ENCODE data around the gene ZNF207. TPM values are rescaled to one million over a fixed set of nuclear protein-coding genes. Genes with fewer than 3 reads are reported as not detected.
"Not testable (repeated sequence)": the region's sequence is repeated elsewhere in the genome, so short reads cannot be mapped to it uniquely, and the experiment has no call there.

The ZNF207 gene
- total RNA-seq, 1 experiment from 2014 or later, result 215 TPM

DNA sequence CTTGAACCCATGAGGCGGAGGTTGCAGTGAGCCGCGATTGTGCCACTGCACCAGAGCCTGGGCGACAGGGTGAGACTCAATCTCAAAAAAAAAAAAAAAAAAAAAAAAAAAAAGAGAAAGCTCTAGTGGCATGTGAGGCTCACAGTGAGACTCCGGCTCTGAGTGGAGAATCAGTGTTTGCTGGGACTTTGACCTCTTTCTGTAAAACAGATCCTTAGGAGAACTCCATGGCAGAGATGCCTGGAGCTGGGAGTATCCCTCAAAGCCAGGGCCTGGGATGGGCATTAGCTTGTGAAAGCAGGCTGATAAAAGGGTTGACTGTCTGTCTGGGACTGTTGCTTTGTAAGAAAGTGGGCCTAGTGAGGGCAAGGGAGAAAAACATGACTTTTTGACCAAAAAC, 46.4 kb downstream of the ZNF207 start:
- no peak for ATAC-seq
- TF ChIP-seq SIN3A (IDR thresholded peaks at IDR 0.05; ENCODE audit: borderline replicate concordance, insufficient read depth, low read depth, low read length) (no peak), POLR2AphosphoS5 (IDR thresholded peaks at IDR 0.05; ENCODE audit: low read depth, low read length) (no peak), TCF7L2 (IDR thresholded peaks at IDR 0.05; ENCODE audit: low read depth, low read length) (no peak)
- TF ChIP-seq, protein P1, sequence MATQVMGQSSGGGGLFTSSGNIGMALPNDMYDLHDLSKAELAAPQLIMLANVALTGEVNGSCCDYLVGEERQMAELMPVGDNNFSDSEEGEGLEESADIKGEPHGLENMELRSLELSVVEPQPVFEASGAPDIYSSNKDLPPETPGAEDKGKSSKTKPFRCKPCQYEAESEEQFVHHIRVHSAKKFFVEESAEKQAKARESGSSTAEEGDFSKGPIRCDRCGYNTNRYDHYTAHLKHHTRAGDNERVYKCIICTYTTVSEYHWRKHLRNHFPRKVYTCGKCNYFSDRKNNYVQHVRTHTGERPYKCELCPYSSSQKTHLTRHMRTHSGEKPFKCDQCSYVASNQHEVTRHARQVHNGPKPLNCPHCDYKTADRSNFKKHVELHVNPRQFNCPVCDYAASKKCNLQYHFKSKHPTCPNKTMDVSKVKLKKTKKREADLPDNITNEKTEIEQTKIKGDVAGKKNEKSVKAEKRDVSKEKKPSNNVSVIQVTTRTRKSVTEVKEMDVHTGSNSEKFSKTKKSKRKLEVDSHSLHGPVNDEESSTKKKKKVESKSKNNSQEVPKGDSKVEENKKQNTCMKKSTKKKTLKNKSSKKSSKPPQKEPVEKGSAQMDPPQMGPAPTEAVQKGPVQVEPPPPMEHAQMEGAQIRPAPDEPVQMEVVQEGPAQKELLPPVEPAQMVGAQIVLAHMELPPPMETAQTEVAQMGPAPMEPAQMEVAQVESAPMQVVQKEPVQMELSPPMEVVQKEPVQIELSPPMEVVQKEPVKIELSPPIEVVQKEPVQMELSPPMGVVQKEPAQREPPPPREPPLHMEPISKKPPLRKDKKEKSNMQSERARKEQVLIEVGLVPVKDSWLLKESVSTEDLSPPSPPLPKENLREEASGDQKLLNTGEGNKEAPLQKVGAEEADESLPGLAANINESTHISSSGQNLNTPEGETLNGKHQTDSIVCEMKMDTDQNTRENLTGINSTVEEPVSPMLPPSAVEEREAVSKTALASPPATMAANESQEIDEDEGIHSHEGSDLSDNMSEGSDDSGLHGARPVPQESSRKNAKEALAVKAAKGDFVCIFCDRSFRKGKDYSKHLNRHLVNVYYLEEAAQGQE (IDR thresholded peaks at IDR 0.05; ENCODE audit: insufficient read depth in 1 of 2, low read depth in 2 of 2, low read length in 1 of 2), result no peak
- TF ChIP-seq, protein P2, sequence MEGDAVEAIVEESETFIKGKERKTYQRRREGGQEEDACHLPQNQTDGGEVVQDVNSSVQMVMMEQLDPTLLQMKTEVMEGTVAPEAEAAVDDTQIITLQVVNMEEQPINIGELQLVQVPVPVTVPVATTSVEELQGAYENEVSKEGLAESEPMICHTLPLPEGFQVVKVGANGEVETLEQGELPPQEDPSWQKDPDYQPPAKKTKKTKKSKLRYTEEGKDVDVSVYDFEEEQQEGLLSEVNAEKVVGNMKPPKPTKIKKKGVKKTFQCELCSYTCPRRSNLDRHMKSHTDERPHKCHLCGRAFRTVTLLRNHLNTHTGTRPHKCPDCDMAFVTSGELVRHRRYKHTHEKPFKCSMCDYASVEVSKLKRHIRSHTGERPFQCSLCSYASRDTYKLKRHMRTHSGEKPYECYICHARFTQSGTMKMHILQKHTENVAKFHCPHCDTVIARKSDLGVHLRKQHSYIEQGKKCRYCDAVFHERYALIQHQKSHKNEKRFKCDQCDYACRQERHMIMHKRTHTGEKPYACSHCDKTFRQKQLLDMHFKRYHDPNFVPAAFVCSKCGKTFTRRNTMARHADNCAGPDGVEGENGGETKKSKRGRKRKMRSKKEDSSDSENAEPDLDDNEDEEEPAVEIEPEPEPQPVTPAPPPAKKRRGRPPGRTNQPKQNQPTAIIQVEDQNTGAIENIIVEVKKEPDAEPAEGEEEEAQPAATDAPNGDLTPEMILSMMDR (IDR thresholded peaks at IDR 0.05), result no peak
- no TSS peak for BruUV-seq (replicated peaks)
- intact Hi-C loops (cut with micrococcal nuclease; ENCODE audit: unreplicated experiment), result no loop called here
- Histone ChIP-seq H3K4me3 (ENCODE audit: low read depth in 2 of 2, low read length in 2 of 2) (no peak overlapping the region), H3K9me3 (ENCODE audit: control insufficient read depth, insufficient read depth, low read depth, low read length) (no peaks in the 10 kb centered on the region), H3K36me3 (ENCODE audit: control insufficient read depth, insufficient read depth, low read length) (no peaks in the 10 kb centered on the region), H3K4me1 (ENCODE audit: control insufficient read depth, insufficient read depth, low read length) (no peaks in the 10 kb centered on the region), H3K27me3 (ENCODE audit: control insufficient read depth, insufficient read depth, low read length) (no peaks in the 10 kb centered on the region), H3K27ac (ENCODE audit: low read length) (no peak overlapping the region)
- CTCF ChIA-PET, result interaction anchor here (0.7 kb wide), 1 partner anchor 65 kb away, joined by 3 read pairs; no protein-coding TSS in a partner anchor
- in situ Hi-C loops (cut with HindIII; ENCODE audit: low pct_unique_long_range_greater_than_20kb, low sequenced_read_pairs), result no loop called here
- POLR2A ChIA-PET, result no interaction called here
- no peak for DNase-seq (ENCODE audit: low read depth, low spot score)

DNA sequence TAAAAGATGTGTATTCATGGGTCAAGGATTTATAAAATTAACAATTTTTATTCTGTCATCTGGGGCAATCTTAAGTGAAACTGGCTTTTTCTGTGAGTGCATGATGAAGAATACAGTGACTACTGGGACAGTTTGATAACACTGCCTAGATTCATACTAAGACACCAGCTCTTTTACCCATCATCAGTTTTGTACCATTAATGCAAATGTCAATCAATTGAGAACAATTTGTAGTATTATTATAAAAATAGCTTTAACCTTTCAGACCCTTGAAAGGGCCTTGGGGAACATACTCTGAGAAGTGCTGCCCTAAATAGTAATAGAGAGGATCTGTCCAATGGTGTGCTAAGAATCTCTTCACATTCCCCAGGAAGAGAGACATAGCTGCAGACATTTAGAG, 49.0 kb downstream of the ZNF207 start:
- TF ChIP-seq TCF7L2 (IDR thresholded peaks at IDR 0.05; ENCODE audit: low read depth, low read length) (no peak), POLR2AphosphoS5 (IDR thresholded peaks at IDR 0.05; ENCODE audit: low read depth, low read length) (no peak), SIN3A (IDR thresholded peaks at IDR 0.05; ENCODE audit: borderline replicate concordance, insufficient read depth, low read depth, low read length) (no peak)
- TF ChIP-seq, protein P2 (IDR thresholded peaks at IDR 0.05), result no peak
- TF ChIP-seq, protein P1 (IDR thresholded peaks at IDR 0.05; ENCODE audit: insufficient read depth in 1 of 2, low read depth in 2 of 2, low read length in 1 of 2), result no peak
- no peak for DNase-seq (ENCODE audit: low read depth, low spot score)
- H3K27me3 ChIP-seq (ENCODE audit: control insufficient read depth, insufficient read depth, low read length), result no peaks in the 10 kb centered on the region
- H3K9me3 ChIP-seq (ENCODE audit: control insufficient read depth, insufficient read depth, low read depth, low read length), result no peaks in the 10 kb centered on the region
- BruUV-seq (replicated peaks), result no TSS peak
- no peaks in the 10 kb centered on the region for H3K4me1 ChIP-seq (ENCODE audit: control insufficient read depth, insufficient read depth, low read length)
- H3K27ac ChIP-seq (ENCODE audit: low read length), result no peak overlapping the region
- no peak overlapping the region for H3K4me3 ChIP-seq (ENCODE audit: low read depth in 2 of 2, low read length in 2 of 2)
- CTCF ChIA-PET, result no interaction called here
- no peak for ATAC-seq
- POLR2A ChIA-PET, result no interaction called here
- no peaks in the 10 kb centered on the region for H3K36me3 ChIP-seq (ENCODE audit: control insufficient read depth, insufficient read depth, low read length)
- intact Hi-C loops (cut with micrococcal nuclease; ENCODE audit: unreplicated experiment), result no loop called here
- in situ Hi-C loops (cut with HindIII; ENCODE audit: low pct_unique_long_range_greater_than_20kb, low sequenced_read_pairs), result no loop called here

DNA sequence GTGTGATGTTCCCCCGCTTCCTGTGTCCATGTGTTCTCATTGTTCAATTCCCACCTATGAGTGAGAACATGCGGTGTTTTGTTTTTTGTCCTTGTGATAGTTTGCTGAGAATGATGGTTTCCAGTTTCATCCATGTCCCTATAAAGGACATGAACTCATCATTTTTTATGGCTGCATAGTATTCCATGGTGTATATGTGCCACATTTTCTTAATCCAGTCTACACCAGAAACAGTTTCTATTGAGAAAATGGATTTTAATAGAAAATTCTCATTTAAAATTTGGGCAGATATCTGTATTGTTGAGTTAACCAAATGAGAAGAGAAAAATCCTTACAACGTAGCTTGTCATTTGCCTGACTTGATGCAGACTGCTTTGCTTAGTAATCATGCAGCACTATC, 60.1 kb downstream of the ZNF207 start:
- POLR2A ChIA-PET; H3K27me3 ChIP-seq (ENCODE audit: control insufficient read depth, insufficient read depth, low read length); BruUV-seq (replicated peaks); CTCF ChIA-PET; H3K4me3 ChIP-seq (ENCODE audit: low read depth in 2 of 2, low read length in 2 of 2); H3K36me3 ChIP-seq (ENCODE audit: control insufficient read depth, insufficient read depth, low read length); H3K27ac ChIP-seq (ENCODE audit: low read length); H3K9me3 ChIP-seq (ENCODE audit: control insufficient read depth, insufficient read depth, low read depth, low read length); intact Hi-C loops (cut with micrococcal nuclease; ENCODE audit: unreplicated experiment); H3K4me1 ChIP-seq (ENCODE audit: control insufficient read depth, insufficient read depth, low read length); in situ Hi-C loops (cut with HindIII; ENCODE audit: low pct_unique_long_range_greater_than_20kb, low sequenced_read_pairs); ATAC-seq; DNase-seq (ENCODE audit: low read depth, low spot score): not testable (repeated sequence)

All from Panc1 (cell line).